Type B pancreatic cell (in vitro differentiated cells): ENCODE measurements around the gene PBXIP1. TPM values are rescaled to one million over a fixed set of nuclear protein-coding genes. Genes with fewer than 3 reads are reported as not detected.

Experiments
- DNase-seq: peaks from one replicate; pipeline ENCODE4 v3.0.0; 2021; ENCODE audit warnings: mixed read lengths; ENCODE audit not compliant: unreplicated experiment; ENCODE audit errors: extremely low spot score
- H3K27ac Mint-ChIP-seq: 2 replicates; pipeline ENCODE4 v1.8.0; 2021; ENCODE audit warnings: mild to moderate bottlenecking, mixed read lengths
- H3K27me3 Mint-ChIP-seq: 2 replicates; pipeline ENCODE4 v1.8.0; 2021; ENCODE audit warnings: mixed read lengths
- H3K36me3 Mint-ChIP-seq: 2 replicates; pipeline ENCODE4 v1.8.0; 2021; ENCODE audit warnings: mixed read lengths
- H3K4me1 Mint-ChIP-seq: one replicate; pipeline ENCODE4 v1.8.0; 2021; ENCODE audit warnings: mixed read lengths; ENCODE audit not compliant: unreplicated experiment
- H3K4me3 Mint-ChIP-seq: 2 replicates; pipeline ENCODE4 v1.8.0; 2021; ENCODE audit warnings: mild to moderate bottlenecking, mixed read lengths
- H3K9me3 Mint-ChIP-seq: 2 replicates; pipeline ENCODE4 v1.8.0; 2021; ENCODE audit warnings: mixed read lengths
- CTCF ChIP-seq: fragments of 200-600 bp; sonication (generic); conservative IDR thresholded peaks from 2 replicates; pipeline ENCODE4 v1.5.0; 2021; ENCODE audit warnings: antibody characterized with exemption, mild to moderate bottlenecking
- total RNA-seq: library from RNA; stranded (reverse); gene quantifications from 2 replicates; pipeline ENCODE4 v1.2.1, GENCODE V29; 2021; ENCODE audit warnings: low replicate concordance

The PBXIP1 gene
- total RNA-seq, 1 donor from 2014 or later, result 57.3 TPM

DNA sequence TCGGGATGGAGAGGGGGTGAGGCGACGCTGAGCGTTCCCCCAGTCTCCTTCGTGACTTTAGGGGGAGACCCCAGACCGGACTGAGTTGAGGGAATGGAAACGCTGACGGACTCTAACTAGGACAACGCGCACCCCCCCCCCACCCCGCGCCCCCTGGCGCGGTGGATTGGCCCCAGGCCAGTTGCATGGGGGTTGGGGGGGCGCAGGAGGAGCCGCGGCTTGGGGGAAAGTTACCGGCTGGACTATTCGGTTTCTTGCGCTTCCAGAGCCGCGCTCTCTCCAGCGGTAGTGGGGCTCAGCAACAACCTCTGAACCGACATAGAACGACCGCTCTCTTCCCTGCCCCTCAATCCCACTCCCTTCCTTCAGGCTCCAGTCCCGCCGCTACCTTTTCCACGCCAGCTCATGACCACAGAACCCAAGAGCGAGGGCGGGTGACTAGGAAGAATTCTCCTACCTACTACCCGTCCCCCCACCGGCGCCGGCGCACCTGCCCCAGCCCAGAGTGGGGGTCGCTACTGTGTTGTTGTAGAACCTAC lies 47.4 kb upstream of the PBXIP1 start:
- DNase-seq, result no peak
- no peaks in the 10 kb centered on the region for H3K36me3 Mint-ChIP-seq
- peaks cover 22% of the 10 kb centered on the region for H3K4me1 Mint-ChIP-seq
- no peak for TF ChIP-seq CTCF
- no peaks in the 10 kb centered on the region for H3K9me3 Mint-ChIP-seq
- H3K4me3 Mint-ChIP-seq, result peak overlapping the region; percentile 96
- H3K27ac Mint-ChIP-seq, result peak overlapping the region; percentile 92
- no peaks in the 10 kb centered on the region for H3K27me3 Mint-ChIP-seq

GRCh38 chr1:155002464-155003226 lies 46.7 kb upstream of the PBXIP1 start, which contains the start of gene ZBTB7B:
TSS of gene ZBTB7B (plus strand) at chr1:155002802. CDS start at chr1:155014661, 11,859 bp downstream.
- Mint-ChIP-seq H3K4me1 (peaks cover 29% of the 10 kb centered on the region), H3K36me3 (no peaks in the 10 kb centered on the region), H3K27me3 (no peaks in the 10 kb centered on the region), H3K27ac (peak within 1 kb of the TSS; percentile 98), H3K4me3 (peak within 1 kb of the TSS; percentile 96), H3K9me3 (no peaks in the 10 kb centered on the region)
- TF ChIP-seq CTCF, result no peak
- DNase-seq, result no peak

- H3K36me3 Mint-ChIP-seq, result no peaks in the 10 kb centered on the region
- H3K27me3 Mint-ChIP-seq, result no peaks in the 10 kb centered on the region
- H3K4me3 Mint-ChIP-seq, result peak overlapping the region; percentile 94
- H3K9me3 Mint-ChIP-seq, result no peaks in the 10 kb centered on the region
- H3K27ac Mint-ChIP-seq, result peak overlapping the region; percentile 98
- DNase-seq, result peak; percentile 99
- peaks cover 33% of the 10 kb centered on the region for H3K4me1 Mint-ChIP-seq
- TF ChIP-seq CTCF, result peak; percentile 50
These were observed 46.0 kb upstream of the PBXIP1 start for GRCh38 chr1:155001675-155002463.

GRCh38 chr1:155001425-155001674 lies 45.5 kb upstream of the PBXIP1 start:
- no peaks in the 10 kb centered on the region for H3K9me3 Mint-ChIP-seq
- H3K36me3 Mint-ChIP-seq, result no peaks in the 10 kb centered on the region
- peaks cover 29% of the 10 kb centered on the region for H3K4me1 Mint-ChIP-seq
- no peak for TF ChIP-seq CTCF
- no peaks in the 10 kb centered on the region for H3K27me3 Mint-ChIP-seq
- peak overlapping the region; percentile 90 for H3K4me3 Mint-ChIP-seq
- peak overlapping the region; percentile 98 for H3K27ac Mint-ChIP-seq
- DNase-seq, result no peak

DNA sequence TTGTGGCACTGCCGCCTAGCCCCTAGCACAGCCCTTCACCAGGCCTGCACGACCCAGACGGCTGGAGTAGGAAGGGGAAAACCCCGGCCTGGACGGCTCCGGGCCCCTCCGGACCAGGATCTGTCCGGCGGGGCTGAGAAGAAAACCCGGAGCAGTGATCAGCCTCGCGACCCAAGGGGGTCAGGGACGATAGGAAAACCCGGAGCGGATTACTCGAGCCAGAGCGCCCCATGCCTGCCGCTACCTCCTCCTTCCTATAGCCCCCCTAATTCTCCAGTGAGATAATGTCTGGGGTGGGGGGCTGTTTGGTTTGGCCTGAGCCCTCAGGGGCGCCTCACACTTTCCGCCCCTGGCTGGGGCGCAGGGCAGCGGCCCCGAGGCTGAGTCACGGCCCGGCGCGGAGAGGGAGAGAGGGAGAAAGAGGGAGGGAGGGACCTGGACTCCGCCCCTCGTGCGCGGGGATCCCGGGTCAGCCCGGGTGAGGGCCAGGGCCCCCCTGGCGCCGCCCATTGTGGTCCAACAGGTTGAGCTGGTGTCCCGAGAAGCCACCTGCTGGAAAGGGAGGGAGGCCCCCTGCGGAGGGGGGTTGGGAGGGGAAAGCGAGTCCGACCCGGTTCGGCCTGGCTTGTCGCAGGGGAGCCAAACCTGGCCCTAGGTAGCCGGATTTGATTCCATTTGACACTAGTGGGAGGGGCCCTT lies 45.0 kb upstream of the PBXIP1 start:
- TF ChIP-seq CTCF, result no peak
- H3K36me3 Mint-ChIP-seq, result no peaks in the 10 kb centered on the region
- H3K27ac Mint-ChIP-seq, result peak overlapping the region; percentile 98
- H3K4me3 Mint-ChIP-seq, result peak overlapping the region; percentile 94
- peak; percentile 91 for DNase-seq
- H3K9me3 Mint-ChIP-seq, result no peaks in the 10 kb centered on the region
- no peaks in the 10 kb centered on the region for H3K27me3 Mint-ChIP-seq
- H3K4me1 Mint-ChIP-seq, result peaks cover 30% of the 10 kb centered on the region
